Measurements from ENCODE around the gene THSD4. TPM values are rescaled to one million over a fixed set of nuclear protein-coding genes. Genes with fewer than 3 reads are reported as not detected.

The THSD4 gene
- polyA plus RNA-seq, 3 donors: 29.8 to 31.9 (median 30.7) TPM

DNA sequence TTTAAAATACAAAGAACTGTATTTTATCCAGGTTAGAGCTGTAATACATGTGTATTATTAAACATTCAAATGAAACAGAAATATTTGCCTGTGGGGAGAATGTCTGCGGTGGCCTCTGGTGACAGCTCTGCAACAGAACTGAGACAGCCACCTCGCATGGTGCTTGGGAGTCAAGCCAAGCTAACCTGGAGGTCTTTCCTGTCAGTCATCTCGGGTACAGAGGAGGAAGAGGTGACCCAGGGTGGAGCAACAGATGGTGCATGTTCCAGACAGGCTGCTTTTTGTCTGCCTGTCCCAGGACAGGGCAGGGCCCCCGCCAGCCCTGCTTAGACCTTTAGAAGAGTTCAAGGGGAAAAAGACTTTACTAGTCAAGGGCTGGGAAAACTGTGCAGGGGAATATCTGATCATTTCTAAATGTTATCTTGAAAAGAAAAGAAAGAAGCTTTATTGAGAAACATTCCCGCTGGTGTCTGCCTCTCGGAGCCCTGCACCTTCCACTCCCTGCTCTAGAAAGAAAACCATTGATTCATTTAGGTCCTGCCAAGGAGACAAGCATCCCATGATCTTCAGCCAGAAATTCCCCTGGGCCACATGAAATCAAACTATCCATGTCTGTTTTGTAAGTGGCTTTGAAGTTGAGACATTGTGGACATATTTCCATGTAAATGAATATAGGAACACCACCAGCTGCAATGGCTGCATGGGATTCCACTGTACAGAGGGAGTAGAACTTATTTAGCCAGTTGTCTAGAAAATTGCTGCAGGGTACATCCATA is 689.6 kb downstream of the THSD4 start:
- DNase-seq: no peak

- DNase-seq: no peak
These were observed 691.2 kb downstream of the THSD4 start for GRCh38 chr15:71806452-71806931.

GRCh38 chr15:71807125-71807629 is 691.9 kb downstream of the THSD4 start:
- no peak for DNase-seq

DNA sequence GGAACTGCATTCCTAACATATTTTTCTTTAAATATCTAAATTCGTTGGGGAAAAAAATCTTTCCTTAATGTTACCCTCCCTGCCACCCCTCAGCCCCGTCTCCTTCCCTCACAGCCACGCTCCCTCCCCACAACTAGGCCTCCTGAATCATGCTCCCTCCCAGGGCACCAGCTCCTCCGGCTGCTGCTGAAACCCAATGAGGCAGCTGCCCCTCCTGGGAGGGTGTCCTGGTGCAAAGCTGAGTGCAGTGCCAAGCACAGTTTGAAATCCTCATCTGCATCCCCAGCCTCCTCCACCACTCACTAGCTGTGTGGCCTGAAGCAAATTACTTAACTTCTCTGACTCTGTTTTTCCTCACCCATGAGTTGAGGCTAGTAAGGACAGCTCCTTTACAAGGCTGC is 692.4 kb downstream of the THSD4 start:
- DNase-seq: no peak

DNA sequence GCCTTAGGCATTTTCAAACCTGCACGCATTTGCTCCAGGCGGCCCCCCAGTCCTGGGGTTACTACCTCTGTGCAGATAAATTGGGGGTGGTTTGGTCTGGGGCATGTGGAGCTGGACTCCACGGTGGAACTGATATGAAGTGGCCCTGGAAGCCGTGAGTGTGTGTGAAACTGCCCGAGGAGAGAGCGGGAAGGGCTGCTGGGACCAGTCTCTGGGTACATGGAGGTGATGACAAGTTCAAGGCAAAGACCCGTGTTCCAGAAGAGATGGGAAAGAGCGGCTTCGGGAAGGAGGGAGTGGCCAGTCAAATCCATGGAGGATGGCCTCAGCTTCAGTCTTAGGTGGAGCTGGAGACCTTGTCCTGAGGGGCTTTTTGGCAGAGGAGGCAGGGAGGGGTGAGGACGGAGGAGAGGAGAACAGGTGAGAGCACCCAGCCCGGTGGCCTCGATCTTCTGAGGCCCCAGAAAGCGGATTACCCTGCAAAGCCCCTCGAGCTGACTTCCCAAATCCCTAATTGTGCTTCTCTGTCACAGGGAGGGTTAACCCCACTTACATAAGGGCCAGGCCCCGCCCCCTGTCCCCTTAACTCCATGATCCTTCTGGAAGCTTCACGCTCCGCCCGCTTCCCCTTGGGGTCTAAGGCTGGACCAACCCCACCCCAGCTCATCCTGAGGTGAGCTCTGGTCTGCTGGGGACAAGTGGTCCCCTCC is 693.2 kb downstream of the THSD4 start:
- no peak for DNase-seq

- DNase-seq: no peak
These were observed 694.1 kb downstream of the THSD4 start for GRCh38 chr15:71809346-71809745.

DNA sequence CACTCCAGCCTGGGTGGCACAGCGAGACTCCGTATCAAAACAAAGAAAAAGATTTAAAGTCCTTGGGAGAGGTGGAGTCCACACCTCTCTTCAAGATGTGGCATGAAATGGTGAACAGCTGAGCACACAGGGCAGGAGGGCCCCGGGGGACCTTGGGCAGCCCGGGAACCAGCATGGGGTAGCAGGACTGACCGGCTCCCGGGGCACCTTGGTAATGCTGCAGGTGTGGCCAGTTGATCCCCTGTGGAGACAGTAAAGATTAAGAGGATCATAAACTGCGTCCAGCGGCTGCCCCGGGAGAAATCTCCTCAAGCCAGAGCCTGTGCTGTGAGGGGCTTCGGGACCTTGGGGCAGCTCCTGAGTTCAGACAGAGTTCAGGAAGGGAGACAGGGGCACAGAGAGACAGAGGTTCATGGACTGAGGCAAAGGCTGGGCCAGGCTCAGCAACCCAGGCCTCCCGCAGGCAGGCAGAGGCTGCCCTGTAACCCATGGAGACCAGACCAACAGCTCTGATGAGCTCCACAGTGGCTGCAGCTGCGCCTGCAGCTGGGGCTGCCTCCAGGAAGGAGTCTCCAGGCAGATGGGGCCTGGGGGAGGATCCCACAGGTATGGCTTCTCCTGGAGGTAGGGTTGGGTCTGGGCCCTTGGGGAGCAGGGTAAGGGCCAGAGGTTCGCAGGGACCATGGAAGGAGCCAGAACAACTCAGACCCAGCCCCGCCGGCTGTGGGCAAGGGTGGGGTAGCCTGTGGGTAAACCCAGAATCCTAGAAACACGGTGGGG is 695.2 kb downstream of the THSD4 start, which contains the start of gene NR2E3:
TSS of gene NR2E3 (plus strand) at position 299 of the 780 bp plus-strand sequence. CDS start at position 489, 190 bp downstream.
- no peak for DNase-seq

DNA sequence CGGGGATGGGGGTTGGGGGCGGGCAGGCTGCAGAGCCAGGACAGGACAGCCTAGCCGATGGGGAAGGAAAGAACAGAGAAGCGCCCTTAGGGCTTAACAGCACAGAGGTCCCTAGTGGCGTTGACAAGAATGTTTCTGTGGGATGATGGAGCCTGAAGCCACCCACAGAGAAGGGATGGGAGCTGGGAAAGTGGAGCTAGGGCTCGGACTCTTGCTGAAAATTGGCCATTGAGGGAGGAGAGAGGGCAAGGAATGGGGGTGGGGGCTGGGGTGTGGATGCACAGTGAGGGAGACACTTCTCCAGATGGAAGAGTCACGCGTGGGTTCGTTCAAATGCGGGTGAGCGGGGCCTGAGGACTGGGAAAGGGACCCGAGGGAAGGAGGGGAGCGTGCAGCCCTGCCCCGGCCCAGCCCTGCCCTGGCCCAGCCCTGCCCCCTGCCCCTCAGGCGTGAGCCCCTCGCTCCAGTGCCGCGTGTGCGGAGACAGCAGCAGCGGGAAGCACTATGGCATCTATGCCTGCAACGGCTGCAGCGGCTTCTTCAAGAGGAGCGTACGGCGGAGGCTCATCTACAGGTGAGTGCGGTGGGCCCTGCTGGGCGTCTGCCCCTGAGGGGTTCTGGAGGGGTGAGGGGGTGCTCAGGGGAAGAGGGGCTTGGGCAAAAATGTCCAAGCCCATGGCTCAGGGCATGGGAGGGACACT is 695.9 kb downstream of the THSD4 start:
- DNase-seq: no peak

GRCh38 chr15:71811752-71812735 is 696.8 kb downstream of the THSD4 start:
- no peak for DNase-seq

GRCh38 chr15:71812966-71813722 is 697.9 kb downstream of the THSD4 start:
- no peak for DNase-seq

- no peak for DNase-seq
These were observed 698.6 kb downstream of the THSD4 start for GRCh38 chr15:71813723-71814470.

DNA sequence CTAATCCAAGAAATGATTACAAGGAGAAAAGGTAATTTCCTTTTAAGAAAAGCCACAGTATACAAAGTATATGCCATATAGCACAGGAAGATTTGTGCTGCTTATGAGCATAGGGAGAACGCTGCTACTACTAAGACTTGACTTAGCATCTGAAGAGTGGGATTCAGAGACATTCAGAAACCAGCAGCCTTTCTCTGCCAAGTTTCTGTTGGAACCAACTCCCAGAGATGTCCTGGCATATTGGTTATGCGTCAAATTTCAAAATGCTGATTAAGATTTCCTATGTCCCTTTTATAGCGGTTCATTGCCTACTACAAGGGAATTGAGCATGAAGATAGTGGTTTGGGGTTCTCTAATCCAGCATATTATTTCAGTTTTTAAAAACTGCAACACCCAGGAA is 700.0 kb downstream of the THSD4 start:
- no peak for DNase-seq

- no peak for DNase-seq
These were observed 702.1 kb downstream of the THSD4 start for GRCh38 chr15:71817351-71817750.

DNA sequence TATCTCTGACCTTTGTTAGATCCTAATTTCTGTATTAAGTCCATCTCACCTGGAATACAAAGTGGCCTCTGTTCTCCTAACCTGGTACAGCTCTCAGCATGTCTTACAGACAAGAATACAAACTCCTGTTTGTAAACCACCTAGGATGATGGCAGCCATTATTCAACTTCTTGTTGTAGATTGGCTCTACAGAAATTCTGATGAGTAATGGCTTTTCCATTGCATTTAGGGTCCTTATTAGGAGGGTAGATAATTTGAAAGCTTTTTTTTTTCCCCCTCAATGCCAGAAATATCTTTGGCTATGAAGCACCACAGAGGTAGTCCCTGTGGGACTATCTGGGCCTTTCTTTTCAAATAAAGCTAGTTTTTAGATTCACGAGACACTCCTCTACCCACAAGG is 704.9 kb downstream of the THSD4 start:
- no peak for DNase-seq

- no peak for DNase-seq
These were observed 706.4 kb downstream of the THSD4 start for GRCh38 chr15:71821547-71822129.

- no peak for DNase-seq
These were observed 707.8 kb downstream of the THSD4 start for GRCh38 chr15:71822890-71823630.

DNA sequence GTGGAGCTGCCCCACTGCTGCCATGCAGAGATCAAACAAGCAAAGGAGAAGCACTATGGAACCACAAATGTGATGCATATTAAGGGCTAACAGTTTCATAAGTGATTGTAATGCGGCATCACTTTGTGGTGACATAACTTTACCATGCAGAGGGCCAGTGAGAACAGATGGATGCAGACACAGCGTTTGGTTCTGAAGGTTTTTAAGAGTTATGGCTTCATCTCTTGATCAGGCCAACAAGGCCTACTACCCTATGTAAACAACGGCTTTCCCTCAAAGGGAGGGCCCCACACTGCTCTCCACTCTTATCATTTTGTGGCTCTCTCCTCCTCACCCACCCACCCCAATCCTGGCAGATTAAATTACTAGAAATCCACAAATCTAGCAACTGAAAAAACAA is 708.5 kb downstream of the THSD4 start:
- no peak for DNase-seq
